ENCODE measurements around the gene ZG16.

DNA sequence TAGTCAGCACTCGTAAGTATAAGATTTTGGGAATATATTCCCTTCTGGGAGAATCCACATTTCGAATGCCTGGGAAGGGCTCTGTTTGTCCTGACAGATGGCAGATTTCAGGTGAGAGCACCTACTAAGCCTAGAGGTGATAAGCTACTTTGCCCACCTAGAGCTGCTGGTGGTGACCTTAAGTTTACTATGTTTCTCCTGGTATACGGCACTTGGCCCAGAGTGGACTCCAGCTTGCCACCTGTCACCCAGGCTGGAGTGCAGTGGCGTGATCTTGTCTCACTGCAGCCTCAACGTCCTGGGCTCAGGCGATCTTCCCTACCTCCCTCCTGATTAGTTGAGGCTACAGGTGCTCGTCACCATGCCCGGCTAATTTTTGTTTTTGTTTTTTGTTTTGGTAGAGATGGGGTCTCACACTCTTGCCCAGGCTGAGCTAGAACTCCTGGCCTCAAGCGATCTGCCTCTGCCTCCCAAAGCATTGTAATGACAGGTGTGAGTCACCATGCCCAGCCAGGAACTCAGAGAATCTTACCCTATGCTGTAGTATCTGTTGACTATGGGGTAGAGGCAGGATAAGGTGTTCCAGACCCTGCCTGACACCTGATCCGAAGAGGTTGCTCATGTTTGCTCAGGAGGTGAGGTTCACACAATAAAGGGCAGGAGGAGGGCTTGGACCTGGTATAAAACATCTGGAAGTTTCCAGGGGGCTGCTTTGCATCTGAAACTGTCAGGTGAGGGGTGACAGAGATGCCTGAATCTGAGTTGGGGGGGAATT lies at the start of gene ZG16:
- TF ChIP-seq PKNOX1 (IDR thresholded peaks at IDR 0.05) (no peak), SUZ12 (IDR thresholded peaks at IDR 0.05) (no peak), FOXA1 (IDR thresholded peaks at IDR 0.05) (no peak), ZNF384 (IDR thresholded peaks at IDR 0.05) (no peak), SP1 (IDR thresholded peaks at IDR 0.05) (no peak), FOXM1 (IDR thresholded peaks at IDR 0.05; ENCODE audit: borderline replicate concordance) (no peak)
